Measurements from ENCODE around the gene CNTNAP2. TPM values are rescaled to one million over a fixed set of nuclear protein-coding genes. Genes with fewer than 3 reads are reported as not detected.
"Not testable (repeated sequence)": the region's sequence is repeated elsewhere in the genome, so short reads cannot be mapped to it uniquely, and the experiment has no call there.

The CNTNAP2 gene
- total RNA-seq, 2 donors from 2014 or later, result 0.29 to 1.1 TPM

GRCh38 chr7:148302436-148302835, 2185.8 kb downstream of the CNTNAP2 start:
- intact Hi-C loops (cut with DNase I); ATAC-seq; DNase-seq: not testable (repeated sequence)

- DNase-seq (peak; percentile 83), ATAC-seq (peak; percentile 91 to 94)
- intact Hi-C loops (cut with DNase I), result no loop called here
Observed at GRCh38 chr7:148303295-148304082, 2186.9 kb downstream of the CNTNAP2 start.

GRCh38 chr7:148304083-148304335, 2187.4 kb downstream of the CNTNAP2 start:
- intact Hi-C loops (cut with DNase I), result no loop called here
- no peak for DNase-seq
- ATAC-seq, result no peak

GRCh38 chr7:148304456-148304855, 2187.9 kb downstream of the CNTNAP2 start:
- intact Hi-C loops (cut with DNase I), result no loop called here
- ATAC-seq (no peak), DNase-seq (no peak)

- intact Hi-C loops (cut with DNase I), result no loop called here
Observed at GRCh38 chr7:148306759-148307158, 2190.2 kb downstream of the CNTNAP2 start.

GRCh38 chr7:148318102-148318811, 2201.7 kb downstream of the CNTNAP2 start:
- DNase-seq (no peak), ATAC-seq (no peak)
- intact Hi-C loops (cut with DNase I), result no loop called here

More at GRCh38 chr7:148306759-148307158, 2190.2 kb downstream of the CNTNAP2 start:
- DNase-seq, result no peak
- ATAC-seq, result no peak

- DNase-seq (no peak), ATAC-seq (no peak)
- intact Hi-C loops (cut with DNase I), result no loop called here
Observed at GRCh38 chr7:148318838-148319237, 2202.2 kb downstream of the CNTNAP2 start.

- DNase-seq (no peak), ATAC-seq (no peak)
- intact Hi-C loops (cut with DNase I), result no loop called here
Observed at GRCh38 chr7:148319316-148319808, 2202.8 kb downstream of the CNTNAP2 start.

- ATAC-seq, result no peak
- intact Hi-C loops (cut with DNase I), result no loop called here
- no peak for DNase-seq
Observed at GRCh38 chr7:148325208-148325607, 2208.6 kb downstream of the CNTNAP2 start.

- ATAC-seq (no peak), DNase-seq (no peak)
- intact Hi-C loops (cut with DNase I), result no loop called here
Observed at GRCh38 chr7:148327379-148327778, 2210.8 kb downstream of the CNTNAP2 start.

GRCh38 chr7:148328906-148329305, 2212.3 kb downstream of the CNTNAP2 start:
- DNase-seq, result no peak
- intact Hi-C loops (cut with DNase I), result no loop called here
- no peak for ATAC-seq

GRCh38 chr7:148330124-148330818, 2213.7 kb downstream of the CNTNAP2 start:
- DNase-seq (no peak), ATAC-seq (no peak)
- intact Hi-C loops (cut with DNase I), result no loop called here

GRCh38 chr7:148330822-148331221, 2214.2 kb downstream of the CNTNAP2 start:
- intact Hi-C loops (cut with DNase I), result no loop called here
- no peak for ATAC-seq

GRCh38 chr7:148331456-148331855, 2214.9 kb downstream of the CNTNAP2 start:
- DNase-seq; ATAC-seq; intact Hi-C loops (cut with DNase I): not testable (repeated sequence)

More at GRCh38 chr7:148330822-148331221, 2214.2 kb downstream of the CNTNAP2 start:
- no peak for DNase-seq

- intact Hi-C loops (cut with DNase I), result no loop called here
- ATAC-seq, result no peak
- no peak for DNase-seq
Observed at GRCh38 chr7:148332191-148333186, 2215.9 kb downstream of the CNTNAP2 start.

GRCh38 chr7:148334441-148334956, 2217.9 kb downstream of the CNTNAP2 start:
- intact Hi-C loops (cut with DNase I), result no loop called here
- ATAC-seq (no peak), DNase-seq (no peak)

- intact Hi-C loops (cut with DNase I), result no loop called here
- no peak for DNase-seq
- ATAC-seq, result peak; percentile 44 to 45
Observed at GRCh38 chr7:148334959-148335577, 2218.5 kb downstream of the CNTNAP2 start.

GRCh38 chr7:148335790-148336189, 2219.2 kb downstream of the CNTNAP2 start:
- intact Hi-C loops (cut with DNase I), result no loop called here

More at GRCh38 chr7:148335790-148336189, 2219.2 kb downstream of the CNTNAP2 start:
- ATAC-seq (no peak), DNase-seq (no peak)

All from left cardiac atrium (tissue), 4 donors.